Adrenal gland (tissue), 5 donors: Measurements from ENCODE around the gene NOX5.

Source experiments
- POLR2A ChIP-seq, 2 donors: fragments of 450-650 bp; IDR thresholded peaks; one replicate each; pipeline ENCODE4 v1.6.1; 2017; ENCODE audit warnings: antibody characterized with exemption in 2 of 2, mild to moderate bottlenecking in 2 of 2, moderate library complexity in 1 of 2
- TF ChIP-seq, protein P1 (sequence below), 6 experiments: fragments of 450-650 bp in 4 of 6; fragments of 200-600 bp in 2 of 6; sonication (generic) in 1 of 6; IDR thresholded peaks; 1 replicate in 5 of 6; 2 replicates in 1 of 6; pipeline versions ENCODE4 v1.5.1 to v1.8.0; 2016 to 2021; ENCODE audit warnings: antibody characterized with exemption in 6 of 6, mild to moderate bottlenecking in 2 of 6, moderate library complexity in 1 of 6
- donor health status: DM: no; HTN: no; CAD: no.

DNA sequence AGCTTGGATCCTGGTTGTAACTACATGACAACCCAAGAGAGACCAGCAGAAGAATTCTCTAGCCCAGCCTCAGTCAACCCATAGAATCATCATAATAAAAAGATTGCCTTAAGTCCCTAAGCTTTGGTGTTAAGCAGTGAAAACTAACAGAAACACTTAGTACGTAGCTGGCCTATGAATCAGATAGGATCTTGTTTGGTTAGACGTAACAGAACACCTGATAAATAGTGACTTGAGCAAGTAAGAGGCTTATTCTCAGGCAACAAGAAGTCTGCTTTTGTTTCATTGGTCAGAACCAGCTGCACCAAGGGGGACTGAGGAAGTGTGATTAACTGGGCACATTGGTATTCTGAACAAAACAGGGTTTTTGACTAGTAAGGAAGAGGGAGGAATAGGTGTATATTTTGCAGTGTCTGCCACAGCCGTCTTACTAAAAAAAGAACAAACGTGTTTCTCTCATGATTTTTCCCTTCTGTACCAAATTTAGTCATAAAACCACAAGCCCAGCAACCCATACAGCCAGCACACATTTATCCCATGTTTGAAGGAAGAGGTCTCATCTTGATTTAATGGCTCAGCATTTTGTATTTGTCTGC lies 92.6 kb downstream of the NOX5 start:
- TF ChIP-seq, protein P1, sequence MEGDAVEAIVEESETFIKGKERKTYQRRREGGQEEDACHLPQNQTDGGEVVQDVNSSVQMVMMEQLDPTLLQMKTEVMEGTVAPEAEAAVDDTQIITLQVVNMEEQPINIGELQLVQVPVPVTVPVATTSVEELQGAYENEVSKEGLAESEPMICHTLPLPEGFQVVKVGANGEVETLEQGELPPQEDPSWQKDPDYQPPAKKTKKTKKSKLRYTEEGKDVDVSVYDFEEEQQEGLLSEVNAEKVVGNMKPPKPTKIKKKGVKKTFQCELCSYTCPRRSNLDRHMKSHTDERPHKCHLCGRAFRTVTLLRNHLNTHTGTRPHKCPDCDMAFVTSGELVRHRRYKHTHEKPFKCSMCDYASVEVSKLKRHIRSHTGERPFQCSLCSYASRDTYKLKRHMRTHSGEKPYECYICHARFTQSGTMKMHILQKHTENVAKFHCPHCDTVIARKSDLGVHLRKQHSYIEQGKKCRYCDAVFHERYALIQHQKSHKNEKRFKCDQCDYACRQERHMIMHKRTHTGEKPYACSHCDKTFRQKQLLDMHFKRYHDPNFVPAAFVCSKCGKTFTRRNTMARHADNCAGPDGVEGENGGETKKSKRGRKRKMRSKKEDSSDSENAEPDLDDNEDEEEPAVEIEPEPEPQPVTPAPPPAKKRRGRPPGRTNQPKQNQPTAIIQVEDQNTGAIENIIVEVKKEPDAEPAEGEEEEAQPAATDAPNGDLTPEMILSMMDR (IDR thresholded peaks at IDR 0.05), result no peak
- TF ChIP-seq POLR2A (IDR thresholded peaks at IDR 0.05), result no peak
